K562 treated with DMSO at 1 percent for 12 hours (cell line): ENCODE measurements around the gene PDAP1. TPM values are rescaled to one million over a fixed set of nuclear protein-coding genes. Genes with fewer than 3 reads are reported as not detected.

Source experiments
- total RNA-seq: library from RNA; unstranded; fragments of 300-600 nt; gene quantifications from 2 replicates; pipeline ENCODE4 v1.2.3, GENCODE V29; 2022; ENCODE audit not compliant: insufficient read depth

PDAP1 gene
- total RNA-seq, result 114 and 162 TPM in 2 replicates

GRCh38 chr7:99408379-99409191, at the start of gene PDAP1, which contains the start of gene BUD31:
Gene PDAP1 (minus strand): TSS chr7:99408597. CDS start chr7:99408548, 49 bp downstream.
Gene BUD31 (plus strand): TSS chr7:99408969. CDS start chr7:99411093, 2,124 bp downstream.

GRCh38 chr7:99438573-99439480, 30.4 kb upstream of the PDAP1 start, which contains the start of the genes CPSF4 and PTCD1:
Gene CPSF4 (plus strand): TSS chr7:99438943. CDS start chr7:99439083, 140 bp downstream.
Gene PTCD1 (minus strand): TSS chr7:99438798. CDS start chr7:99435242, 3,556 bp downstream.

DNA sequence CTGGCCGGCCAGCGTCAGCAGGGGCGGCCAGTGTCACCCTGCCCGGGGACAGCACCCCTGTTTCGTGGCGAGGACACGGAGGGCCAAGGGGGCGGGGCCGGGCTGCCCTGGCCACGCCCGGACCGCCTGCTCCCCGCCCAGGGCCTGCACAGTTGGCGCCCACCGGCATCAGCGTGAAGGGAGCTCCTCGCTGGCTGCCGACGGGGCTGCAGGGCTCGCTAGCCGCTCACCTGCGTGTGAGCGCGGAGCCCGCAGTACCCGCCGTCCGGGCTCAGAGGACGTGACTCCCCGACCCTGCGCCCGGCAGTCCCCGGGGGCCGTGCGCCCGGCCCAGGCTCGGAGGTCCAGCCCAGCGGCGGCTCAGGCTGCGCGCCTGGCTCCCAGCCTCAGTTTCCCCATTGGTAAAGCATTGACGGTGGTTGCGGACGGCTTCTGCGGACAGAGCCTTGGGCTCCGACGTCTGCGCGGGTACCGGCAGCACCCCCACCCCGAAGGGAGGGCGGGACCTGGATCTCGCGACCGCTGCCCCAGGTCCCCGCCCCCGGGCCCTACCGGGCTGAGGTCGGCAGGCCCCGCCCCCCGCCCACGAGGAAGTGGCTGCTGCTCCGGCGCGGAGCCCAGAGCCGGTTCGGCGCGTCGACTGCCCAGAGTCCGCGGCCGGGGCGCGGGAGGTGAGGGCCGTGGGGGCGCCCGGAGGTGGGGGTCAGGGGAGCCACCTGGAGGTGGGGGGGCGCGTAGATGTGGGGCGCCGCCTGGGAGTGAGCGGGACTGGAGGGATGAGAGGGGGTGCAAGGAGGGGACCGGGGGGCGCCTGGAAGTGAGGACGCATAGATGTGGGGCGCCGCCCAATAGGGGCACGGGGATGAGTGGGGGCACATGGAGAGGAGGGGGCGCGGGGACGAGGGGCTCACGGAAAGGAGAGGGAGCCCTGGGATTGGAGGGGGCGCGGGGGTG, 34.0 kb downstream of the PDAP1 start, which contains the start of gene ARPC1B:
ARPC1B (plus strand) TSS at position 620 of the 954 bp plus-strand sequence. CDS start 10,985 bp downstream, outside the sequence.

Other genes with a start within 250 kb of the PDAP1 start
- gene KPNA7, start 200.5 kb downstream of the PDAP1 start, total RNA-seq, result not detected in 2 replicates
- not detected in 2 replicates for gene MYH16, start 135.8 kb downstream of the PDAP1 start, total RNA-seq
- gene ARPC1A, start 82.7 kb downstream of the PDAP1 start, total RNA-seq, result 116 and 161 TPM in 2 replicates
- 633 and 716 TPM in 2 replicates for gene ARPC1B, start 33.9 kb downstream of the PDAP1 start, total RNA-seq
- 267 and 275 TPM in 2 replicates for gene BUD31, start 372 bp upstream of the PDAP1 start, total RNA-seq
- 8.7 and 11.1 TPM in 2 replicates for gene PTCD1, start 30.2 kb upstream of the PDAP1 start, total RNA-seq
- 71.2 and 94.9 TPM in 2 replicates for gene CPSF4, start 30.3 kb upstream of the PDAP1 start, total RNA-seq
- gene ATP5MF, start 57.6 kb upstream of the PDAP1 start, total RNA-seq, result 1,063 and 1,126 TPM in 2 replicates
- 7.2 and 22.3 TPM in 2 replicates for gene ZNF789, start 64.3 kb upstream of the PDAP1 start, total RNA-seq
- 18.0 and 28.2 TPM in 2 replicates for gene ZNF394, start 91.7 kb upstream of the PDAP1 start, total RNA-seq
- gene ZKSCAN5, start 96.1 kb upstream of the PDAP1 start, total RNA-seq, result 6.2 and 15.0 TPM in 2 replicates
- 3.5 and 11.1 TPM in 2 replicates for gene FAM200A, start 143.5 kb upstream of the PDAP1 start, total RNA-seq
- gene ZNF655, start 150.0 kb upstream of the PDAP1 start, total RNA-seq, result 37.2 and 85.5 TPM in 2 replicates
- gene TMEM225B, start 189.7 kb upstream of the PDAP1 start, total RNA-seq, result not detected in 2 replicates
- gene ZSCAN25, start 208.3 kb upstream of the PDAP1 start, total RNA-seq, result 6.8 and 12.2 TPM in 2 replicates